H9 (cell line): ENCODE data around the gene DCTN5. TPM values are rescaled to one million over a fixed set of nuclear protein-coding genes. Genes with fewer than 3 reads are reported as not detected.

Experiments
- DNase-seq: peaks from one replicate; pipeline ENCODE4 v3.0.0-alpha.2; 2017
- H2AFZ ChIP-seq: one replicate; pipeline ENCODE4 v1.6.1; 2013; ENCODE audit warnings: mild to moderate bottlenecking, low read length, control low read depth, moderate library complexity
- H2AK5ac ChIP-seq: 2 replicates; pipeline ENCODE4 v1.6.1; 2013; ENCODE audit warnings: low read length, control low read depth, mixed read lengths; ENCODE audit not compliant: insufficient read length
- H2BK120ac ChIP-seq: one replicate; pipeline ENCODE4 v1.6.1; 2013; ENCODE audit warnings: low read depth, mild to moderate bottlenecking, low read length, control low read depth, inconsistent platforms; ENCODE audit not compliant: poor library complexity, severe bottlenecking
- H2BK12ac ChIP-seq: 2 replicates; pipeline ENCODE4 v1.6.1; 2013; ENCODE audit warnings: low read length, control low read depth, mixed read lengths, low read depth; ENCODE audit not compliant: insufficient read length
- H2BK15ac ChIP-seq: 2 replicates; pipeline ENCODE4 v1.6.1; 2013; ENCODE audit warnings: low read depth, low read length, control low read depth
- H2BK20ac ChIP-seq: one replicate; pipeline ENCODE4 v1.6.1; 2013; ENCODE audit warnings: low read depth, mild to moderate bottlenecking, low read length, control low read depth, inconsistent platforms; ENCODE audit not compliant: poor library complexity, severe bottlenecking
- H2BK5ac ChIP-seq: 2 replicates; pipeline ENCODE4 v1.6.1; 2013; ENCODE audit warnings: low read length, control low read depth, mixed read lengths; ENCODE audit not compliant: insufficient read length
- H3K14ac ChIP-seq: 2 replicates; pipeline ENCODE4 v1.6.1; 2013; ENCODE audit warnings: low read length, control low read depth; ENCODE audit not compliant: insufficient read depth
- H3K18ac ChIP-seq: 2 replicates; pipeline ENCODE4 v1.6.1; 2013; ENCODE audit warnings: low read depth, mild to moderate bottlenecking, mixed read lengths, low read length, control low read depth; ENCODE audit not compliant: insufficient read length
- H3K23ac ChIP-seq: 2 replicates; pipeline ENCODE4 v1.6.1; 2013; ENCODE audit warnings: low read length, control low read depth, mixed read lengths, low read depth; ENCODE audit not compliant: insufficient read length
- H3K23me2 ChIP-seq: 2 replicates; pipeline ENCODE4 v1.6.1; 2013; ENCODE audit warnings: low read depth, mild to moderate bottlenecking, mixed read lengths, low read length, control low read depth; ENCODE audit not compliant: insufficient read length, poor library complexity, severe bottlenecking
- H3K27ac ChIP-seq: 2 replicates; pipeline ENCODE4 v1.5.1; 2013; ENCODE audit warnings: low read length, control low read depth, mixed read lengths, low read depth; ENCODE audit not compliant: insufficient read length
- H3K27me3 ChIP-seq: 2 replicates; pipeline ENCODE4 v1.6.1; 2013; ENCODE audit warnings: low read length, control low read depth, inconsistent platforms; ENCODE audit not compliant: insufficient read depth
- H3K4ac ChIP-seq: 2 replicates; pipeline ENCODE4 v1.6.1; 2013; ENCODE audit warnings: low read depth, mild to moderate bottlenecking, control low read depth, inconsistent platforms, low read length, moderate library complexity
- H3K4me1 ChIP-seq: 2 replicates; pipeline ENCODE4 v1.6.1; 2013; ENCODE audit warnings: low read length, control low read depth, inconsistent platforms; ENCODE audit not compliant: insufficient read depth
- H3K4me2 ChIP-seq: 2 replicates; pipeline ENCODE4 v1.6.1; 2013; ENCODE audit warnings: low read length, control low read depth, mixed read lengths; ENCODE audit not compliant: insufficient read length, insufficient read depth
- H3K56ac ChIP-seq: 2 replicates; pipeline ENCODE4 v1.6.1; 2013; ENCODE audit warnings: low read depth, mild to moderate bottlenecking, mixed read lengths, low read length, control low read depth; ENCODE audit not compliant: insufficient read length
- H3K79me1 ChIP-seq: 2 replicates; pipeline ENCODE4 v1.6.1; 2013; ENCODE audit warnings: low read depth, mild to moderate bottlenecking, moderate library complexity, low read length, control low read depth, inconsistent platforms; ENCODE audit not compliant: insufficient read depth, poor library complexity, severe bottlenecking
- H3K79me2 ChIP-seq: 2 replicates; pipeline ENCODE4 v1.6.1; 2013; ENCODE audit warnings: low read length, control low read depth, inconsistent platforms; ENCODE audit not compliant: insufficient read depth
- H3K9ac ChIP-seq: 2 replicates; pipeline ENCODE4 v1.6.1; 2013; ENCODE audit warnings: low read length, control low read depth, mixed read lengths; ENCODE audit not compliant: insufficient read length; ENCODE audit errors: extremely low read depth
- H3K9me3 ChIP-seq: one replicate; pipeline ENCODE4 v1.6.1; 2013; ENCODE audit warnings: low read depth, low read length, inconsistent platforms; ENCODE audit not compliant: control insufficient read depth
- H3T11ph ChIP-seq: one replicate; pipeline ENCODE4 v1.6.1; 2013; ENCODE audit warnings: mild to moderate bottlenecking, low read length, control low read depth, inconsistent platforms
- H4K20me1 ChIP-seq: one replicate; pipeline ENCODE4 v1.6.1; 2013; ENCODE audit not compliant: control insufficient read depth, insufficient read length, insufficient read depth
- H4K5ac ChIP-seq: 2 replicates; pipeline ENCODE4 v1.6.1; 2013; ENCODE audit warnings: low read depth, mild to moderate bottlenecking, mixed read lengths, low read length, control low read depth; ENCODE audit not compliant: insufficient read length
- H4K8ac ChIP-seq: replicated peaks from 2 replicates; pipeline ENCODE4 v1.6.1; 2013; ENCODE audit warnings: low read length, control low read depth, mixed read lengths, low read depth; ENCODE audit not compliant: insufficient read length
- H4K91ac ChIP-seq: 2 replicates; pipeline ENCODE4 v1.6.1; 2013; ENCODE audit warnings: low read depth, mild to moderate bottlenecking, moderate library complexity, mixed read lengths, low read length, control low read depth; ENCODE audit not compliant: insufficient read length
- H3K27ac Mint-ChIP-seq, 3 experiments: 2 replicates in 2 of 3; 3 replicates in 1 of 3; pipeline ENCODE4 v1.8.0; 2020 to 2021; ENCODE audit warnings: mixed read lengths in 3 of 3, mild to moderate bottlenecking in 1 of 3, moderate library complexity in 1 of 3
- H3K27me3 Mint-ChIP-seq: 2 replicates; pipeline ENCODE4 v1.8.0; 2021; ENCODE audit warnings: low read depth, mild to moderate bottlenecking, moderate library complexity, mixed read lengths
- H3K36me3 Mint-ChIP-seq, 3 experiments: 2 replicates in 2 of 3; 3 replicates in 1 of 3; pipeline ENCODE4 v1.8.0; 2020 to 2021; ENCODE audit warnings: low read depth in 3 of 3, mixed read lengths in 3 of 3; ENCODE audit not compliant: insufficient read depth in 1 of 3
- H3K4me1 Mint-ChIP-seq, 2 experiments: 2 replicates each; pipeline ENCODE4 v1.8.0; 2020; ENCODE audit warnings: mixed read lengths in 2 of 2
- H3K4me3 Mint-ChIP-seq, 2 experiments: 2 replicates in 1 of 2; 3 replicates in 1 of 2; pipeline ENCODE4 v1.8.0; 2020 to 2021; ENCODE audit warnings: mild to moderate bottlenecking in 2 of 2, mixed read lengths in 2 of 2, moderate library complexity in 1 of 2
- H3K9me3 Mint-ChIP-seq, 2 experiments: 2 replicates in 1 of 2; 3 replicates in 1 of 2; pipeline ENCODE4 v1.8.0; 2020; ENCODE audit warnings: mild to moderate bottlenecking in 2 of 2, mixed read lengths in 2 of 2, moderate library complexity in 1 of 2
- WGBS: extraction: QIAGEN DNeasy Blood & Tissue Kit; methylation state at CpG from one replicate; pipeline ENCODE4 v1.1.7; 2013; ENCODE audit warnings: missing lambda C conversion rate, low lambda C conversion rate, mixed read lengths; ENCODE audit not compliant: insufficient read length; ENCODE audit errors: extremely low coverage; 5-methylcytosine and 5-hydroxymethylcytosine counted together
- total RNA-seq: library from RNA; stranded (reverse); gene quantifications from 2 replicates; pipeline ENCODE4 v1.2.1, GENCODE V29; 2021
- TF ChIP-seq, protein P1 (sequence below): fragments of 200-600 bp; sonication (generic); conservative IDR thresholded peaks from 3 replicates; pipeline ENCODE4 v1.8.0; 2021; ENCODE audit warnings: antibody characterized with exemption, mild to moderate bottlenecking

DCTN5 gene
- total RNA-seq, 1 experiment from 2014 or later, result 114 TPM

- H4K5ac ChIP-seq, result no peak overlapping the region
- H3K4me1 ChIP-seq, result no peaks in the 10 kb centered on the region
- WGBS, result no CpG with 5 or more reads among the region's 25 CpGs
- H3K27ac Mint-ChIP-seq, result no peak overlapping the region; a peak in 1 of 7 replicates
- peaks cover 16 to 17% of the 10 kb centered on the region in 2 experiments for H3K4me1 Mint-ChIP-seq
- H3K18ac ChIP-seq, result no peak overlapping the region
- H3K14ac ChIP-seq, result no peak overlapping the region
- H2AK5ac ChIP-seq, result no peak overlapping the region
- no peak overlapping the region for H3K56ac ChIP-seq
- H4K8ac ChIP-seq, result no peak overlapping the region
- no peaks in the 10 kb centered on the region for H4K20me1 ChIP-seq
- H3K9me3 ChIP-seq, result no peaks in the 10 kb centered on the region
- H3T11ph ChIP-seq, result no peak overlapping the region
- H3K36me3 Mint-ChIP-seq, result peaks cover 34 to 65% (median 55%) of the 10 kb centered on the region in 3 experiments; a peak in 6 of 7 replicates
- no peak overlapping the region for H3K4ac ChIP-seq
- H3K27me3 ChIP-seq, result no peaks in the 10 kb centered on the region
- no peak overlapping the region for H4K91ac ChIP-seq
- no peak overlapping the region for H3K23ac ChIP-seq
- peaks cover 6% of the 10 kb centered on the region for H3K23me2 ChIP-seq
- H3K79me1 ChIP-seq, result no peaks in the 10 kb centered on the region
- no peak overlapping the region for H2BK20ac ChIP-seq
- no peak for DNase-seq
- H3K27ac ChIP-seq, result no peak overlapping the region
- H2BK120ac ChIP-seq, result no peak overlapping the region
- no peak overlapping the region for H3K4me2 ChIP-seq
- H2AFZ ChIP-seq, result no peak overlapping the region
- no peak overlapping the region for H2BK5ac ChIP-seq
- no peaks in the 10 kb centered on the region for H3K9me3 Mint-ChIP-seq
- H3K9ac ChIP-seq, result no peak overlapping the region
- TF ChIP-seq, protein P1, sequence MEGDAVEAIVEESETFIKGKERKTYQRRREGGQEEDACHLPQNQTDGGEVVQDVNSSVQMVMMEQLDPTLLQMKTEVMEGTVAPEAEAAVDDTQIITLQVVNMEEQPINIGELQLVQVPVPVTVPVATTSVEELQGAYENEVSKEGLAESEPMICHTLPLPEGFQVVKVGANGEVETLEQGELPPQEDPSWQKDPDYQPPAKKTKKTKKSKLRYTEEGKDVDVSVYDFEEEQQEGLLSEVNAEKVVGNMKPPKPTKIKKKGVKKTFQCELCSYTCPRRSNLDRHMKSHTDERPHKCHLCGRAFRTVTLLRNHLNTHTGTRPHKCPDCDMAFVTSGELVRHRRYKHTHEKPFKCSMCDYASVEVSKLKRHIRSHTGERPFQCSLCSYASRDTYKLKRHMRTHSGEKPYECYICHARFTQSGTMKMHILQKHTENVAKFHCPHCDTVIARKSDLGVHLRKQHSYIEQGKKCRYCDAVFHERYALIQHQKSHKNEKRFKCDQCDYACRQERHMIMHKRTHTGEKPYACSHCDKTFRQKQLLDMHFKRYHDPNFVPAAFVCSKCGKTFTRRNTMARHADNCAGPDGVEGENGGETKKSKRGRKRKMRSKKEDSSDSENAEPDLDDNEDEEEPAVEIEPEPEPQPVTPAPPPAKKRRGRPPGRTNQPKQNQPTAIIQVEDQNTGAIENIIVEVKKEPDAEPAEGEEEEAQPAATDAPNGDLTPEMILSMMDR, result no peak
- no peak overlapping the region for H2BK12ac ChIP-seq
- no peaks in the 10 kb centered on the region for H3K79me2 ChIP-seq
- H3K4me3 Mint-ChIP-seq, result no peak overlapping the region
- H3K27me3 Mint-ChIP-seq, result no peaks in the 10 kb centered on the region
- no peak overlapping the region for H2BK15ac ChIP-seq
Measured at GRCh38 chr16:23690771-23691482, 49.7 kb downstream of the DCTN5 start.
